OCI-LY7 (cell line): ENCODE results near the gene UNKL.

Experiments
- EZH2phosphoT487 ChIP-seq: fragments of 200-600 bp; sonication (generic); IDR thresholded peaks from 2 replicates; pipeline ENCODE4 v1.6.1; 2018; ENCODE audit warnings: low read depth, borderline replicate concordance, mild to moderate bottlenecking, mixed run types, antibody characterized with exemption, low read length, moderate library complexity, mixed read lengths
- TF ChIP-seq, protein P1 (sequence below): fragments of 200-600 bp; sonication (generic); conservative IDR thresholded peaks from 2 replicates; pipeline ENCODE4 v1.5.1; 2014; ENCODE audit warnings: mild to moderate bottlenecking, antibody characterized with exemption, low read length, moderate library complexity, mixed read lengths

DNA sequence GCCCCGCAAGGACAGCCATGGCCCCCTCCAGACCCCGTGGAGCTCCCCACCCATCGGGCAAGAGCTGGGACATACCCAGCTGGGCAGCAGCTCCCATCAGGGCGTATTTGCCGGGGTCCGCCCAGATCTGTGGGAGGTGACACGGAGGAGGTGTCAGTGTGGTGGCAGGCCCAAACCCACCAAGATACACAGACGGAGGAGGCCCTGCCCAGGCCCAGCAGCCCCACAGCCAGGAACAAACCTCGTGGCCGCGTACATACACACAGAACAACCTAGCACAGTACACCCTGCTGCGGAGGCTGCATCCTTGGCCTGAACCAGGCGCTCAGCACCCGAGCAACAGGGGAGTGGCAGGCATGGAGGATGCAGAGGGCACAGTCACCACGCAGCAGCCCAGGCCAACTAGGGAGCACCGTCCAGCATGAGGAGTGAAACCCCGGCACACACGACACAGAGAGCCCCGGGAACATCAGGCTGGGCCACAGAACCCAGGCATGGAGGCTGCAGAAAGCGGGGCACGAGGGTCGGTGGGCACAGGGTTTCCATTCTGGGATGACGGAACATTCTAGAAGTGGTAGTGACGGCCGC lies 34.8 kb upstream of the UNKL start:
- TF ChIP-seq, protein P1, sequence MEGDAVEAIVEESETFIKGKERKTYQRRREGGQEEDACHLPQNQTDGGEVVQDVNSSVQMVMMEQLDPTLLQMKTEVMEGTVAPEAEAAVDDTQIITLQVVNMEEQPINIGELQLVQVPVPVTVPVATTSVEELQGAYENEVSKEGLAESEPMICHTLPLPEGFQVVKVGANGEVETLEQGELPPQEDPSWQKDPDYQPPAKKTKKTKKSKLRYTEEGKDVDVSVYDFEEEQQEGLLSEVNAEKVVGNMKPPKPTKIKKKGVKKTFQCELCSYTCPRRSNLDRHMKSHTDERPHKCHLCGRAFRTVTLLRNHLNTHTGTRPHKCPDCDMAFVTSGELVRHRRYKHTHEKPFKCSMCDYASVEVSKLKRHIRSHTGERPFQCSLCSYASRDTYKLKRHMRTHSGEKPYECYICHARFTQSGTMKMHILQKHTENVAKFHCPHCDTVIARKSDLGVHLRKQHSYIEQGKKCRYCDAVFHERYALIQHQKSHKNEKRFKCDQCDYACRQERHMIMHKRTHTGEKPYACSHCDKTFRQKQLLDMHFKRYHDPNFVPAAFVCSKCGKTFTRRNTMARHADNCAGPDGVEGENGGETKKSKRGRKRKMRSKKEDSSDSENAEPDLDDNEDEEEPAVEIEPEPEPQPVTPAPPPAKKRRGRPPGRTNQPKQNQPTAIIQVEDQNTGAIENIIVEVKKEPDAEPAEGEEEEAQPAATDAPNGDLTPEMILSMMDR, result no peak
- TF ChIP-seq EZH2phosphoT487, result no peak
